Activated CD4-positive, alpha-beta T cell treated with anti-CD3 and anti-CD28 coated beads, Interleukin-2, amount 50 U/mL, for 1 hour (primary cell): ENCODE data around the gene RFPL2.
"Not testable (repeated sequence)": the region's sequence is repeated elsewhere in the genome, so short reads cannot be mapped to it uniquely, and the experiment has no call there.

Source experiments
- DNase-seq: peaks from one replicate; pipeline ENCODE4 v3.0.0-alpha.2; 2020

The RFPL2 gene

GRCh38 chr22:32160411-32160810 is 44.5 kb downstream of the RFPL2 start:
- DNase-seq, result not testable (repeated sequence)

- DNase-seq, result no peak
Observed at GRCh38 chr22:32158712-32159533, 46.0 kb downstream of the RFPL2 start, which contains the start of gene C22orf42. TSS of gene C22orf42 (minus strand) at chr22:32159303. CDS start at chr22:32159215, 88 bp downstream.

GRCh38 chr22:32157632-32158031 is 47.2 kb downstream of the RFPL2 start:
- DNase-seq, result not testable (repeated sequence)

GRCh38 chr22:32154727-32155126 is 50.1 kb downstream of the RFPL2 start:
- not testable (repeated sequence) for DNase-seq

GRCh38 chr22:32151641-32152040 is 53.2 kb downstream of the RFPL2 start:
- not testable (repeated sequence) for DNase-seq

GRCh38 chr22:32150647-32151046 is 54.2 kb downstream of the RFPL2 start:
- not testable (repeated sequence) for DNase-seq

- DNase-seq, result not testable (repeated sequence)
Observed at GRCh38 chr22:32148372-32148771, 56.5 kb downstream of the RFPL2 start.

- DNase-seq, result not testable (repeated sequence)
Observed at GRCh38 chr22:32147128-32147527, 57.7 kb downstream of the RFPL2 start.

GRCh38 chr22:32144496-32145274 is 60.2 kb downstream of the RFPL2 start:
- DNase-seq, result no peak

- no peak for DNase-seq
Observed at GRCh38 chr22:32142600-32142999, 62.3 kb downstream of the RFPL2 start.

- DNase-seq, result not testable (repeated sequence)
Observed at GRCh38 chr22:32140688-32141087, 64.2 kb downstream of the RFPL2 start.
